ENCODE data around the gene TSPAN9.
A peak's percentile ranks its signal among the peaks of the same experiment; 100 is the strongest.

Gene TSPAN9

GRCh38 chr12:3202734-3203446, 125.7 kb downstream of the TSPAN9 start:
- H3K27me3 ChIP-seq (ENCODE audit: insufficient read depth, poor library complexity, severe bottlenecking), result no peaks in the 10 kb centered on the region
- TF ChIP-seq, protein P1, sequence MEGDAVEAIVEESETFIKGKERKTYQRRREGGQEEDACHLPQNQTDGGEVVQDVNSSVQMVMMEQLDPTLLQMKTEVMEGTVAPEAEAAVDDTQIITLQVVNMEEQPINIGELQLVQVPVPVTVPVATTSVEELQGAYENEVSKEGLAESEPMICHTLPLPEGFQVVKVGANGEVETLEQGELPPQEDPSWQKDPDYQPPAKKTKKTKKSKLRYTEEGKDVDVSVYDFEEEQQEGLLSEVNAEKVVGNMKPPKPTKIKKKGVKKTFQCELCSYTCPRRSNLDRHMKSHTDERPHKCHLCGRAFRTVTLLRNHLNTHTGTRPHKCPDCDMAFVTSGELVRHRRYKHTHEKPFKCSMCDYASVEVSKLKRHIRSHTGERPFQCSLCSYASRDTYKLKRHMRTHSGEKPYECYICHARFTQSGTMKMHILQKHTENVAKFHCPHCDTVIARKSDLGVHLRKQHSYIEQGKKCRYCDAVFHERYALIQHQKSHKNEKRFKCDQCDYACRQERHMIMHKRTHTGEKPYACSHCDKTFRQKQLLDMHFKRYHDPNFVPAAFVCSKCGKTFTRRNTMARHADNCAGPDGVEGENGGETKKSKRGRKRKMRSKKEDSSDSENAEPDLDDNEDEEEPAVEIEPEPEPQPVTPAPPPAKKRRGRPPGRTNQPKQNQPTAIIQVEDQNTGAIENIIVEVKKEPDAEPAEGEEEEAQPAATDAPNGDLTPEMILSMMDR (IDR thresholded peaks at IDR 0.05; ENCODE audit: poor library complexity, severe bottlenecking), result peak; percentile 96
- H3K27ac ChIP-seq (ENCODE audit: poor library complexity, severe bottlenecking), result no peak overlapping the region
- no peaks in the 10 kb centered on the region for H3K9me3 ChIP-seq (ENCODE audit: severe bottlenecking)
- H3K4me3 ChIP-seq (ENCODE audit: severe bottlenecking), result no peak overlapping the region
- DNase-seq (ENCODE audit: low spot score) (no peak), ATAC-seq (ENCODE audit: low read depth) (no peak)
- no peaks in the 10 kb centered on the region for H3K36me3 ChIP-seq (ENCODE audit: low read depth)
- H3K4me1 ChIP-seq (ENCODE audit: insufficient read depth, poor library complexity, severe bottlenecking), result peaks cover 10% of the 10 kb centered on the region

- Histone ChIP-seq H3K4me3 (ENCODE audit: severe bottlenecking) (no peak overlapping the region), H3K27me3 (ENCODE audit: insufficient read depth, poor library complexity, severe bottlenecking) (no peaks in the 10 kb centered on the region), H3K27ac (ENCODE audit: poor library complexity, severe bottlenecking) (no peak overlapping the region), H3K9me3 (ENCODE audit: severe bottlenecking) (no peaks in the 10 kb centered on the region), H3K36me3 (ENCODE audit: low read depth) (no peaks in the 10 kb centered on the region), H3K4me1 (ENCODE audit: insufficient read depth, poor library complexity, severe bottlenecking) (peaks cover 10% of the 10 kb centered on the region)
- ATAC-seq (ENCODE audit: low read depth), result no peak
- no peak for DNase-seq (ENCODE audit: low spot score)
- TF ChIP-seq, protein P1 (IDR thresholded peaks at IDR 0.05; ENCODE audit: poor library complexity, severe bottlenecking), result no peak
These were observed 126.5 kb downstream of the TSPAN9 start for GRCh38 chr12:3203713-3204112.

DNA sequence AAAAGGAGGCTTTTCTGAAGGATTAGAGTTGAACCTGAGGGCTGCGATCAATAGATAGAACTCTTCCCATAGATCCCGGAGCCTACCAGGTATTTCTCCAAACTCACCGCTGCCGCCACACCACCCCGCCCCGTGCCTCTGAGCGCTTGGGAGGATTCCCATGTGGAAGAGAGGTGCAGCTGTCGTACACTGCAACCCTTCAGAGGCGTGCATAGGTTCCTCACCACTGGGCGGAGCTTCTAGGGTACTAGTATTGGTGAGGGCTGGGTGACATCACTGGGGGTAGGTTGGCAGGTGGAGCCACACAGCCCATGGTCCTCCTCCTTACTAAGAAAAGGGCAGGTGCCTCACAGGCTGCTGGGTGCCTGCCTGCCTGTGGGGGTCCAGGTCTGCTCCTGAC, 127.0 kb downstream of the TSPAN9 start:
- no peak for ATAC-seq (ENCODE audit: low read depth)
- H3K36me3 ChIP-seq (ENCODE audit: low read depth), result no peaks in the 10 kb centered on the region
- TF ChIP-seq, protein P1 (IDR thresholded peaks at IDR 0.05; ENCODE audit: poor library complexity, severe bottlenecking), result no peak
- no peaks in the 10 kb centered on the region for H3K27me3 ChIP-seq (ENCODE audit: insufficient read depth, poor library complexity, severe bottlenecking)
- DNase-seq (ENCODE audit: low spot score), result no peak
- H3K9me3 ChIP-seq (ENCODE audit: severe bottlenecking), result no peaks in the 10 kb centered on the region
- no peak overlapping the region for H3K4me3 ChIP-seq (ENCODE audit: severe bottlenecking)
- peaks cover 10% of the 10 kb centered on the region for H3K4me1 ChIP-seq (ENCODE audit: insufficient read depth, poor library complexity, severe bottlenecking)
- no peak overlapping the region for H3K27ac ChIP-seq (ENCODE audit: poor library complexity, severe bottlenecking)

GRCh38 chr12:3204730-3205531, 127.8 kb downstream of the TSPAN9 start:
- no peaks in the 10 kb centered on the region for H3K9me3 ChIP-seq (ENCODE audit: severe bottlenecking)
- peaks cover 10% of the 10 kb centered on the region for H3K4me1 ChIP-seq (ENCODE audit: insufficient read depth, poor library complexity, severe bottlenecking)
- no peaks in the 10 kb centered on the region for H3K27me3 ChIP-seq (ENCODE audit: insufficient read depth, poor library complexity, severe bottlenecking)
- TF ChIP-seq, protein P1 (IDR thresholded peaks at IDR 0.05; ENCODE audit: poor library complexity, severe bottlenecking), result no peak
- H3K36me3 ChIP-seq (ENCODE audit: low read depth), result no peaks in the 10 kb centered on the region
- DNase-seq (ENCODE audit: low spot score), result no peak
- no peak for ATAC-seq (ENCODE audit: low read depth)
- no peak overlapping the region for H3K27ac ChIP-seq (ENCODE audit: poor library complexity, severe bottlenecking)
- no peak overlapping the region for H3K4me3 ChIP-seq (ENCODE audit: severe bottlenecking)
